ENCODE data around the gene CCDC71L. TPM values are rescaled to one million over a fixed set of nuclear protein-coding genes. Genes with fewer than 3 reads are reported as not detected.

The CCDC71L gene
- total RNA-seq, 1 experiment from 2014 or later = 4.2 TPM

DNA sequence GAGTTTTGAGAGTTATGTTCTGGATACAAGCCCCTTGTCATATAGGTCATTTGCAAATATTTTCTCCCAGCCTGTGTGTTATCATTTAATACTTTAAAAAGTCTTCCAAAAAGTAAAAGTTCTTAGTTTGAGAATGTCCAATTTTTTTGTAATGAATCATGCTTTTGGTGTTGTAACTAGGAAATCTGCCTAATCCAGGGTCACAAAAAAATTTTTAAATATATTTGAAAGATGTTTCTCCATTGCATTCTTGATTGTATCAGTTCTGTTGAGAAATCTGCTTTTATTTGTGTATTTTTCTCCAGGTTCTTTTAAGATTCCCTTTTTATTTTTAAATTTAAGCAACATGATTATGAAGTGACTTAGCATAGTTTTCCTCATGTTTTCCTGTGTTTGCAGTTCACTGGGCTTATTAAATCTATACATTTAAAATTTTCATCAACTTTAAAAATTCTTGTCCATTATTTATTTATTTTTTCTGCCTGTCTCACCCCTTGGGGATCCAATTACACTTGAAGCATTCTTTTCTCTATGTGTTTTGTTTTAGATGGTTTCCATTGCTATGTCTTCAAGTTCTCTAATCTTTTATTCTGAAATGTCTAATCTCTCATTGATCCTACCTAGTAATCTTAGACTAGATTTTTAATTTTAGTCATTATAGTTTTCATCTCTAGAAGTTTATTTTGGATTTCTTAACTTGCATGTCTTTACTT lies 47.0 kb downstream of the CCDC71L start:
- H3K36me3 Mint-ChIP-seq (ENCODE audit: insufficient read depth, unreplicated experiment) = no peaks in the 10 kb centered on the region
- Histone ChIP-seq H3K4me1 (no peaks in the 10 kb centered on the region), H3K27me3 (replicated peaks; ENCODE audit: control insufficient read depth, insufficient read depth, low read length) (no peaks in the 10 kb centered on the region), H3K36me3 (ENCODE audit: control insufficient read depth, insufficient read depth, low read length) (no peaks in the 10 kb centered on the region), H3K9me3 (no peaks in the 10 kb centered on the region), H3K4me3 (ENCODE audit: low read depth, low read length) (no peak overlapping the region)
- peaks cover 6% of the 10 kb centered on the region for H3K27me3 Mint-ChIP-seq (ENCODE audit: insufficient read depth, unreplicated experiment)
- DNase-seq = no peak
- BruUV-seq (replicated peaks) = no TSS peak
- ChIA-PET POLR2A (no interaction called here), CTCF (no interaction called here)
- H3K4me1 Mint-ChIP-seq (ENCODE audit: low read depth, unreplicated experiment) = no peaks in the 10 kb centered on the region
- no peaks in the 10 kb centered on the region for H3K9me3 Mint-ChIP-seq (ENCODE audit: unreplicated experiment)
- TF ChIP-seq, protein P1, sequence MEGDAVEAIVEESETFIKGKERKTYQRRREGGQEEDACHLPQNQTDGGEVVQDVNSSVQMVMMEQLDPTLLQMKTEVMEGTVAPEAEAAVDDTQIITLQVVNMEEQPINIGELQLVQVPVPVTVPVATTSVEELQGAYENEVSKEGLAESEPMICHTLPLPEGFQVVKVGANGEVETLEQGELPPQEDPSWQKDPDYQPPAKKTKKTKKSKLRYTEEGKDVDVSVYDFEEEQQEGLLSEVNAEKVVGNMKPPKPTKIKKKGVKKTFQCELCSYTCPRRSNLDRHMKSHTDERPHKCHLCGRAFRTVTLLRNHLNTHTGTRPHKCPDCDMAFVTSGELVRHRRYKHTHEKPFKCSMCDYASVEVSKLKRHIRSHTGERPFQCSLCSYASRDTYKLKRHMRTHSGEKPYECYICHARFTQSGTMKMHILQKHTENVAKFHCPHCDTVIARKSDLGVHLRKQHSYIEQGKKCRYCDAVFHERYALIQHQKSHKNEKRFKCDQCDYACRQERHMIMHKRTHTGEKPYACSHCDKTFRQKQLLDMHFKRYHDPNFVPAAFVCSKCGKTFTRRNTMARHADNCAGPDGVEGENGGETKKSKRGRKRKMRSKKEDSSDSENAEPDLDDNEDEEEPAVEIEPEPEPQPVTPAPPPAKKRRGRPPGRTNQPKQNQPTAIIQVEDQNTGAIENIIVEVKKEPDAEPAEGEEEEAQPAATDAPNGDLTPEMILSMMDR (IDR thresholded peaks at IDR 0.05; ENCODE audit: insufficient read depth in 1 of 2, low read depth in 1 of 2, low read length in 1 of 2, severe bottlenecking in 1 of 2, unreplicated experiment in 1 of 2) = no peak
- no peak overlapping the region for H3K27ac Mint-ChIP-seq (ENCODE audit: unreplicated experiment)
- H3K4me3 Mint-ChIP-seq (ENCODE audit: unreplicated experiment) = no peak overlapping the region
- intact Hi-C loops (cut with micrococcal nuclease; ENCODE audit: unreplicated experiment) = no loop called here

DNA sequence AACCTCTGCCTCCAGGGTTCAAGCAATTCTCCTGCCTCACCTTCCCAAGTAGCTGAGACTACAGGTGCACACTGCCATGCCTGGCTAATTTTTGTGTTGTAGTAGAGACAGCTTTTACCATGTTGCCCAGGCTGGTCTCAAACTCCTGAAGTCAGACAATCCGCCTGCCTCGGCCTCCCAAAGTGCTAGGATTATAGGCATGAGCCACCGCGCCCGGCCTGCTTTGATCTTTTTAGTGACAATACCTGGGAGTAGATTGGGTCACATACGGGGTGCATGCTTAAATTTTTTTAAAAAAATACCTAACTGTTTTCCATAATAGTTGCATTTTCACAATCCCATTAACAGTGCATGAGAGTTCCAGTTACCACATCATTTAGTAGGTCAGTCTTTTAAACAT lies 47.7 kb downstream of the CCDC71L start:
- no peak for DNase-seq
- Histone ChIP-seq H3K27me3 (replicated peaks; ENCODE audit: control insufficient read depth, insufficient read depth, low read length) (no peaks in the 10 kb centered on the region), H3K4me1 (no peaks in the 10 kb centered on the region), H3K36me3 (ENCODE audit: control insufficient read depth, insufficient read depth, low read length) (no peaks in the 10 kb centered on the region), H3K4me3 (ENCODE audit: low read depth, low read length) (no peak overlapping the region), H3K9me3 (no peaks in the 10 kb centered on the region)
- Mint-ChIP-seq H3K36me3 (ENCODE audit: insufficient read depth, unreplicated experiment) (no peaks in the 10 kb centered on the region), H3K4me3 (ENCODE audit: unreplicated experiment) (no peak overlapping the region), H3K4me1 (ENCODE audit: low read depth, unreplicated experiment) (no peaks in the 10 kb centered on the region), H3K27ac (ENCODE audit: unreplicated experiment) (no peak overlapping the region), H3K9me3 (ENCODE audit: unreplicated experiment) (no peaks in the 10 kb centered on the region), H3K27me3 (ENCODE audit: insufficient read depth, unreplicated experiment) (peaks cover 5% of the 10 kb centered on the region)
- POLR2A ChIA-PET = no interaction called here
- TF ChIP-seq, protein P1 (IDR thresholded peaks at IDR 0.05; ENCODE audit: insufficient read depth in 1 of 2, low read depth in 1 of 2, low read length in 1 of 2, severe bottlenecking in 1 of 2, unreplicated experiment in 1 of 2) = no peak
- CTCF ChIA-PET = no interaction called here
- intact Hi-C loops (cut with micrococcal nuclease; ENCODE audit: unreplicated experiment) = no loop called here
- no TSS peak for BruUV-seq (replicated peaks)

DNA sequence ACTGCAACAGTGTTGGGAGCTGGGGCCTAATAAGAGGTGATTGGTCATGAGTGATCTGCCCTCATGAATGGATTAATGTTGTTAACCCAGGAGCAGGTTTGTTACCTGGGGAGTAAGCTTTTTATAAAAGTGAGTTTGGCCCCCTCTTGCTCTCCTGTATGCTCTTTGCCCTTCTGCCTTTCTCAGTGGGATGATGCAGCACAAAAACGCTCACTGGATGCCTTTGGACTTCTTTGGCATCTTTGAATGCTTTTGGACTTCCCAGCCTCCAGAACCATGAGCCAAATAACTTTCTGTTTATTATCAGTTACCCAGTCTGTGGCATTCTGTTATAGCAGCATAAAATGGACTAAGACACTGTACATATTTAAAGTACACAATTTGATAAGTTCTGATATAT lies 48.5 kb downstream of the CCDC71L start:
- Histone ChIP-seq H3K36me3 (ENCODE audit: control insufficient read depth, insufficient read depth, low read length) (no peaks in the 10 kb centered on the region), H3K9me3 (no peaks in the 10 kb centered on the region), H3K4me1 (no peaks in the 10 kb centered on the region), H3K27me3 (replicated peaks; ENCODE audit: control insufficient read depth, insufficient read depth, low read length) (no peaks in the 10 kb centered on the region), H3K4me3 (ENCODE audit: low read depth, low read length) (no peak overlapping the region)
- no peak for DNase-seq
- H3K4me3 Mint-ChIP-seq (ENCODE audit: unreplicated experiment) = no peak overlapping the region
- no peaks in the 10 kb centered on the region for H3K9me3 Mint-ChIP-seq (ENCODE audit: unreplicated experiment)
- POLR2A ChIA-PET = no interaction called here
- no peaks in the 10 kb centered on the region for H3K4me1 Mint-ChIP-seq (ENCODE audit: low read depth, unreplicated experiment)
- BruUV-seq (replicated peaks) = no TSS peak
- H3K27ac Mint-ChIP-seq (ENCODE audit: unreplicated experiment) = no peak overlapping the region
- H3K36me3 Mint-ChIP-seq (ENCODE audit: insufficient read depth, unreplicated experiment) = no peaks in the 10 kb centered on the region
- CTCF ChIA-PET = no interaction called here
- intact Hi-C loops (cut with micrococcal nuclease; ENCODE audit: unreplicated experiment) = no loop called here
- H3K27me3 Mint-ChIP-seq (ENCODE audit: insufficient read depth, unreplicated experiment) = peaks cover 5% of the 10 kb centered on the region
- TF ChIP-seq, protein P1 (IDR thresholded peaks at IDR 0.05; ENCODE audit: insufficient read depth in 1 of 2, low read depth in 1 of 2, low read length in 1 of 2, severe bottlenecking in 1 of 2, unreplicated experiment in 1 of 2) = no peak
